IMR-90 (cell line): Measurements from ENCODE around the gene ZNF396.

ENCODE experiments used
- BHLHE40 ChIP-seq: fragments of 150-350 bp; IDR thresholded peaks from 2 replicates; pipeline ENCODE4 v1.6.1; 2016; ENCODE audit warnings: mild to moderate bottlenecking, low read depth, low read length
- MXI1 ChIP-seq: IDR thresholded peaks from 2 replicates; pipeline ENCODE4 v1.6.1; 2012; ENCODE audit warnings: low read depth, mild to moderate bottlenecking, low read length, moderate library complexity, borderline replicate concordance
- POLR2A ChIP-seq: IDR thresholded peaks from 2 replicates; pipeline ENCODE4 v1.6.1; 2012; ENCODE audit warnings: mild to moderate bottlenecking, low read depth, low read length
- RCOR1 ChIP-seq: IDR thresholded peaks from 2 replicates; pipeline ENCODE4 v1.6.1; 2012; ENCODE audit warnings: mild to moderate bottlenecking, low read length, improper control_type of control experiment; ENCODE audit not compliant: insufficient replicate concordance
- SMC3 ChIP-seq: fragments of 150-350 bp; IDR thresholded peaks from 2 replicates; pipeline ENCODE4 v1.6.1; 2016; ENCODE audit warnings: low read depth, mild to moderate bottlenecking, antibody characterized with exemption, low read length, moderate library complexity
- TF ChIP-seq, protein P1 (sequence below): conservative IDR thresholded peaks from 2 replicates; pipeline ENCODE4 v1.5.1; 2012; ENCODE audit warnings: mild to moderate bottlenecking, low read depth, low read length, improper control_type of control experiment

DNA sequence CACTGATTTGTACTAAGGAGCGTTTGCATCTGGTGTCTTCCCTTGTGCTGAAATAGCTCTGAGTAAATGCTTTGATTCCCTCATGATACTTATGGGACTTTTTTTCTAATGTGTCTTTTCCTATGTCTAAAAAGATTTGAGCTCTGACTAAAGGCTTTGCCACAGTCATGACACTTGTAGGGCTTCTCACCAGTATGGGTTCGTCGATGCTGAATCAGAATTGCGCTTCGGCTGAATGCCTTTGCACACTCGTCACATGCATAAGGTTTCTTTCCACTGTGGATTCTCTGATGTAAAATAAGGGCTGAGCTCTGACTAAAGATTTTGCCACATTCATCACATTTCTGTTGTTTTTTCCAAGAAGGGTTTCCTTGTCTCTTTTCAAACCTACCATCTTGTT, 8.0 kb downstream of the ZNF396 start:
- no peak for TF ChIP-seq POLR2A
- no peak for TF ChIP-seq RCOR1
- TF ChIP-seq, protein P1, sequence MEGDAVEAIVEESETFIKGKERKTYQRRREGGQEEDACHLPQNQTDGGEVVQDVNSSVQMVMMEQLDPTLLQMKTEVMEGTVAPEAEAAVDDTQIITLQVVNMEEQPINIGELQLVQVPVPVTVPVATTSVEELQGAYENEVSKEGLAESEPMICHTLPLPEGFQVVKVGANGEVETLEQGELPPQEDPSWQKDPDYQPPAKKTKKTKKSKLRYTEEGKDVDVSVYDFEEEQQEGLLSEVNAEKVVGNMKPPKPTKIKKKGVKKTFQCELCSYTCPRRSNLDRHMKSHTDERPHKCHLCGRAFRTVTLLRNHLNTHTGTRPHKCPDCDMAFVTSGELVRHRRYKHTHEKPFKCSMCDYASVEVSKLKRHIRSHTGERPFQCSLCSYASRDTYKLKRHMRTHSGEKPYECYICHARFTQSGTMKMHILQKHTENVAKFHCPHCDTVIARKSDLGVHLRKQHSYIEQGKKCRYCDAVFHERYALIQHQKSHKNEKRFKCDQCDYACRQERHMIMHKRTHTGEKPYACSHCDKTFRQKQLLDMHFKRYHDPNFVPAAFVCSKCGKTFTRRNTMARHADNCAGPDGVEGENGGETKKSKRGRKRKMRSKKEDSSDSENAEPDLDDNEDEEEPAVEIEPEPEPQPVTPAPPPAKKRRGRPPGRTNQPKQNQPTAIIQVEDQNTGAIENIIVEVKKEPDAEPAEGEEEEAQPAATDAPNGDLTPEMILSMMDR = no peak
- TF ChIP-seq MXI1 = no peak
- no peak for TF ChIP-seq BHLHE40
- no peak for TF ChIP-seq SMC3
